ENCODE measurements around the gene F2.

GRCh38 chr11:46672381-46672839 is 46.6 kb upstream of the F2 start:
- TF ChIP-seq CTCF (IDR thresholded peaks at IDR 0.05 in 4 of 5, conservative IDR thresholded peaks at IDR 0.05 in 1 of 5) (no peak), POLR2A (IDR thresholded peaks at IDR 0.05) (no peak)
